ENCODE data around the gene GRM1.

GRM1 gene

GRCh38 chr6:146028851-146029572 lies at the start of gene GRM1:
Gene GRM1 (plus strand): TSS chr6:146029062. CDS start chr6:146029518, 456 bp downstream.
- no peak for DNase-seq (ENCODE audit: low read depth)
- no peak for TF ChIP-seq CTCF (IDR thresholded peaks at IDR 0.05; ENCODE audit: low read depth, low read length, missing control alignments)
- no peak within 1 kb of the TSS for H3K4me3 ChIP-seq (ENCODE audit: low read depth, low read length)

DNA sequence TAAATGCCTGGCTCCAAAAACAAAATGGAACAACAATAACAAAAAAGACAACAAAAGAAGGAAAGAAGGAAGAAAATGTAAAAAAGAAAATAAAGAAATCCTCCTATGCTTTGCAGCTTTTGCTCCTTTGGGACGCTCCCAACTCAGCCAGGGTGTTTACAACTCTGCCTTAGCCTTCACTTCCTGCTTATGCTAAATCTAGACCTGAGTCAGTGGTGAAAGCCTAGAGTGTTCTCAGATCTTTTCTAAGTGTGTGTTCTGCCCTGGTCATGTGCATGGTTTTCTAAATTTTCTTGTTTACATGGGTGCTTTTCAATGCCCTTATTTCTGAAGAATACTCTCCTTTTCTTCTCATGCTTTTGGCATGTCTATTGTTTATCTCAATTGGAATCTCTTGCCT lies 19.5 kb upstream of the GRM1 start:
- TF ChIP-seq CTCF (IDR thresholded peaks at IDR 0.05; ENCODE audit: low read depth, low read length, missing control alignments): no peak
- no peak overlapping the region for H3K4me3 ChIP-seq (ENCODE audit: low read depth, low read length)
- no peak for DNase-seq (ENCODE audit: low read depth)

- DNase-seq (ENCODE audit: low read depth): no peak
- H3K4me3 ChIP-seq (ENCODE audit: low read depth, low read length): no peak overlapping the region
- TF ChIP-seq CTCF (IDR thresholded peaks at IDR 0.05; ENCODE audit: low read depth, low read length, missing control alignments): no peak
These were observed 14.6 kb upstream of the GRM1 start for GRCh38 chr6:146014233-146014632.

GRCh38 chr6:146017672-146018071 lies 11.2 kb upstream of the GRM1 start:
- no peak for DNase-seq (ENCODE audit: low read depth)
- H3K4me3 ChIP-seq (ENCODE audit: low read depth, low read length): no peak overlapping the region
- no peak for TF ChIP-seq CTCF (IDR thresholded peaks at IDR 0.05; ENCODE audit: low read depth, low read length, missing control alignments)

DNA sequence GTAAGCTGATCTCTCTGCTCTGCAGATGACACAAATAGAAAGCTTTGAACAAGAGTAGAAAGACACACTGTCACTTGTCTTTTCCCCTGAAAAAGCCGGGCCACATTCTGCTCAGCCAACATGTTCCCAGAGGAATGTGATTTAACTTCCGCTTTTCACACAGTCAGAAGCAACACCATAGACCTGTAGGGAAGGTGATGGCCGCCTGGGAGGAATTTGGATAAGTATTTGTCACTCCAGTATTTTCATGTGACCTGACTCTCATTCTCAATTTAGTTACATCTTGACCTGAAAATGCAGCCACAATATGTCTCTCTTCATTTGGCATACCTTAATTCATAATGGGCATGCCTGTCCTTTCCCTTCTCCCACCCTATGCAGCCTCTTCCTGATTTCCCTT lies 2.0 kb upstream of the GRM1 start:
- no peak for TF ChIP-seq CTCF (IDR thresholded peaks at IDR 0.05; ENCODE audit: low read depth, low read length, missing control alignments)
- no peak for DNase-seq (ENCODE audit: low read depth)
- H3K4me3 ChIP-seq (ENCODE audit: low read depth, low read length): no peak overlapping the region

DNA sequence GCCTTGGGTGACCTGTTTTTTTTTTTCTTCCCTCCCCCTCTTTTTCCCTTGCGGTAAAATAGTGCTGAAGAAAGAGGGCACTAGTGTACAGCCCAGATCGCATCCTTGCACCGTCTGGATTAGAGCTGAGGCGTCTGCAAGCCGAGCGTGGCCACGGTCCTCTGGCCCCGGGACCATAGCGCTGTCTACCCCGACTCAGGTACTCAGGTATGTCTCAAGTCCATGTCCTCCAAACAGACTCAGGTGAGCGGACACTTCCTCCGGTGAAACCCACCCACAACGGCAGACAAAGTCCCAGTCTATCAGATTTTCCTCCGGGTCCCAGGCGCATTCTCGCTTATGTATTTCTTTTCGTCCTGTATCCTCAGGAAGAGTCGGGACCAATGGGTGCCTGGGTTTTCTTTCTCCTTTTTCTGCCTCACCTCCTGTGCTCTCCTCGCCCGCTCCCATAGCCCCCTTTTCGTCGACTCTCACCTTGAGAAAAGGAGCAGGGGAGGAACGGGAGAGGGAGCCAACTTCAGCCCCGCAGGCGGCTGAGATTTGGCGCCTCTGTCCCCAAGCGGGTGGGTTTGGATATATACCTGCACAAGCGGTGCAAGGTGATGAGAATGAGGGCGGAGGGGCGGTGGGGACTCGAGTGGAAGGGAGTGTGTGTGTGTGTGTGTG lies 1.1 kb upstream of the GRM1 start:
- no peak overlapping the region for H3K4me3 ChIP-seq (ENCODE audit: low read depth, low read length)
- no peak for DNase-seq (ENCODE audit: low read depth)
- TF ChIP-seq CTCF (IDR thresholded peaks at IDR 0.05; ENCODE audit: low read depth, low read length, missing control alignments): no peak

Data from GM12864 (cell line).